ENCODE data around the gene FKBP8. TPM values are rescaled to one million over a fixed set of nuclear protein-coding genes. Genes with fewer than 3 reads are reported as not detected.
A peak's percentile ranks its signal among the peaks of the same experiment; 100 is the strongest.

FKBP8 gene
- total RNA-seq, 2 donors from 2014 or later, result 192 to 345 TPM

GRCh38 chr19:18566953-18567352 lies 23.6 kb upstream of the FKBP8 start:
- no peak overlapping the region for H3K4me3 ChIP-seq
- peaks cover 66% of the 10 kb centered on the region for H3K36me3 ChIP-seq
- DNase-seq (ENCODE audit: low spot score), result no peak
- TF ChIP-seq CTCF (IDR thresholded peaks at IDR 0.05), result no peak
- H3K27ac ChIP-seq, result no peak overlapping the region
- H3K9me3 ChIP-seq, result no peaks in the 10 kb centered on the region
- peaks cover 0 to 13% of the 10 kb centered on the region in 2 donors for H3K4me1 ChIP-seq
- no peaks in the 10 kb centered on the region for H3K27me3 ChIP-seq

GRCh38 chr19:18562086-18562485 lies 18.7 kb upstream of the FKBP8 start:
- DNase-seq (ENCODE audit: low spot score), result peak; percentile 78

DNA sequence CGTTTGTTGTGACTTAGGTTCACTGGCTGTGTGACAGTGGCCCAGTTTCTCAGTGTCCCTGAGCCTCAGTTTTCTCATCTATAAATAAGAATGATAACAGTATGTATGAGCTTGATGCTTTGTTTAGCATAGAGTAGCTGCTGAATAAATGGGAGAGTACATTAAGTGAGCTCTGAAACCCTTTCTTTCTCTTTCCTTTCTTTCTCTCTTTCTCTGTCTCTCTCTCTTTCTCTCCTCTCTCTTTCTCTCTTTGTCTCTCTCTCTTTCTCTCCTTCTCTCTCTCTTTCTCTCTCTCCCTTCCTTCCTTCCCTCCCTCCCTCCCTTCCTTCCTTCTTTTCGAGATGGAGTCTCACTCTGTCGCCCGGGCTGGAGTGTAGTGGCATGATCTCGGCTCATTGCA lies 16.3 kb upstream of the FKBP8 start:
- H3K4me1 ChIP-seq, result peaks cover 0 to 21% of the 10 kb centered on the region in 2 donors

More at GRCh38 chr19:18562086-18562485, 18.7 kb upstream of the FKBP8 start:
- H3K36me3 ChIP-seq, result peaks cover 44% of the 10 kb centered on the region
- peak overlapping the region; percentile 65 to 84 for H3K27ac ChIP-seq
- H3K4me3 ChIP-seq, result no peak overlapping the region
- no peaks in the 10 kb centered on the region for H3K9me3 ChIP-seq
- TF ChIP-seq CTCF (IDR thresholded peaks at IDR 0.05), result no peak
- no peaks in the 10 kb centered on the region for H3K27me3 ChIP-seq
- peaks cover 0 to 21% of the 10 kb centered on the region in 2 donors for H3K4me1 ChIP-seq

DNA sequence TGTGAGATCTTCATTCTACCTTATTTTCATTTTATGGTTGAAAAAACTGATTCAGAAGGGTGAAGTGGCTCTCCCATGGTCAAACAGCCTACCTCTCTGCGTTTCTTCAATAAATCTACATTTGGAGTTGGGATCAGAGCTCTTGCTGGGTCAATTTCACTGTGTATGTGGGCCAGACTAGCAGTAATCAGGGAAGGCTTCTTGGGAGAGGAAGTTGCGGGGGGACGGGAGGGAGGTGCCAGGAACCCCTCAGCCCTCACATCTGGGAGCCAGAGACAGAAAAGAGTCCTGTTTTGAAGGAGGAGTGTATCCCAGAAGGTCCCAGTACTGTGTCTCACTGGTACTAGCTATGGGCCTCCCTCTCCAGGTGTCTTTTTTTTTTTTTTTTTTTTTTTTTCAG lies 15.2 kb upstream of the FKBP8 start:
- DNase-seq (ENCODE audit: low spot score), result no peak
- no peaks in the 10 kb centered on the region for H3K9me3 ChIP-seq
- peaks cover 0 to 21% of the 10 kb centered on the region in 2 donors for H3K4me1 ChIP-seq

More for the DNA sequence above, 16.3 kb upstream of the FKBP8 start:
- Histone ChIP-seq H3K27me3 (no peaks in the 10 kb centered on the region), H3K4me3 (no peak overlapping the region), H3K36me3 (peaks cover 20% of the 10 kb centered on the region), H3K9me3 (no peaks in the 10 kb centered on the region), H3K27ac (peak overlapping the region; percentile 1 to 96)
- no peak for DNase-seq (ENCODE audit: low spot score)
- TF ChIP-seq CTCF (IDR thresholded peaks at IDR 0.05), result no peak

DNA sequence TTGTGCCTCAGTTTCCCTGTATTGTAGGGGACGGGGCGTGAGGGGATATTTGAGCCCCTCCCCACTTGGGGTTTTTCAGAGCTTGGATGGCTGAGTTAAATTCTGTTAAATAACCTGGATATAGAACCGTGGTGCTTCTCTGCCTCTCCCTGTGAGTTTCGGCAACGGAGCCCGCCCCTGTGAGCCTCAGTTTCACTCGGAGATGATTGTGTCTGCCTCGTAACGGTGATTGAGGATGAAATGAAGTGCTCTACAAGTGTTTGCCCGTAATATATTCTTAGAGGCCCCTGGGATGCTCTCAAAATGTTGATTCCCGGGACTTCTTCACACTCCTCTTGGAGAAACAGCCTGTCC lies 14.8 kb upstream of the FKBP8 start:
- peaks cover 6% of the 10 kb centered on the region for H3K36me3 ChIP-seq
- DNase-seq (ENCODE audit: low spot score), result no peak
- H3K4me1 ChIP-seq, result peaks cover 0 to 21% of the 10 kb centered on the region in 2 donors

More for the DNA sequence above, 15.2 kb upstream of the FKBP8 start:
- Histone ChIP-seq H3K36me3 (peaks cover 10% of the 10 kb centered on the region), H3K27ac (peak overlapping the region; percentile 96), H3K4me3 (peak overlapping the region; percentile 78 to 83), H3K27me3 (no peaks in the 10 kb centered on the region)
- TF ChIP-seq CTCF (IDR thresholded peaks at IDR 0.05), result no peak

More for the DNA sequence above, 14.8 kb upstream of the FKBP8 start:
- Histone ChIP-seq H3K27me3 (no peaks in the 10 kb centered on the region), H3K9me3 (no peaks in the 10 kb centered on the region), H3K27ac (peak overlapping the region; percentile 96), H3K4me3 (peak overlapping the region; percentile 78 to 83)
- TF ChIP-seq CTCF (IDR thresholded peaks at IDR 0.05), result no peak

Measured in right atrium auricular region (tissue), 2 donors.